SU-DHL-6 (cell line): ENCODE results near the gene PRDX3.

Experiments used
- H2AFZ ChIP-seq: fragments of 200-600 bp; sonication (generic); 2 replicates; pipeline ENCODE4 v1.6.1; 2014; ENCODE audit warnings: low read depth, mild to moderate bottlenecking, moderate library complexity, mixed read lengths, antibody characterized with exemption, low read length; ENCODE audit not compliant: severe bottlenecking
- H3F3A ChIP-seq: fragments of 200-600 bp; shearing (Covaris generic); 2 replicates; pipeline ENCODE4 v1.6.0; 2016; ENCODE audit warnings: antibody characterized with exemption, mild to moderate bottlenecking; ENCODE audit not compliant: insufficient read depth
- H3K27ac ChIP-seq: fragments of 200-600 bp; sonication (generic); 2 replicates; pipeline ENCODE4 v1.5.1; 2016; ENCODE audit warnings: low read depth, mild to moderate bottlenecking, low read length, moderate library complexity, mixed read lengths
- H3K27me3 ChIP-seq: fragments of 200-600 bp; sonication (generic), shearing (Covaris generic); 2 replicates; pipeline ENCODE4 v1.6.0; 2014; ENCODE audit warnings: mild to moderate bottlenecking, low read length
- H3K36me3 ChIP-seq: fragments of 200-600 bp; sonication (generic); 2 replicates; pipeline ENCODE4 v1.6.1; 2014; ENCODE audit warnings: mild to moderate bottlenecking, low read length, mixed read lengths
- H3K4me2 ChIP-seq: fragments of 300-600, 200-600 bp; shearing (Covaris generic), sonication (generic); 2 replicates; pipeline ENCODE4 v1.6.0; 2014; ENCODE audit warnings: low read length, low read depth, mild to moderate bottlenecking; ENCODE audit not compliant: poor library complexity, severe bottlenecking
- H3K4me3 ChIP-seq: fragments of 200-600 bp; sonication (generic); 2 replicates; pipeline ENCODE4 v1.5.1; 2014; ENCODE audit warnings: antibody characterized with exemption, low read length, mild to moderate bottlenecking, mixed read lengths; ENCODE audit not compliant: insufficient read depth, poor library complexity, severe bottlenecking
- H3K79me2 ChIP-seq: fragments of 200-600 bp; sonication (generic); 2 replicates; pipeline ENCODE4 v1.6.1; 2014; ENCODE audit warnings: mild to moderate bottlenecking, low read length, moderate library complexity; ENCODE audit not compliant: insufficient read depth
- H3K9ac ChIP-seq: fragments of 200-600 bp; sonication (generic); 2 replicates; pipeline ENCODE4 v1.7.0; 2014; ENCODE audit warnings: mild to moderate bottlenecking, low read length
- H3K9me2 ChIP-seq: fragments of 200-600 bp; sonication (generic); replicated peaks from 2 replicates; pipeline ENCODE4 v1.6.1; 2014; ENCODE audit warnings: low read length; ENCODE audit not compliant: insufficient read depth
- H3K9me3 ChIP-seq: fragments of 200-600 bp; sonication (generic); 2 replicates; pipeline ENCODE4 v1.6.1; 2014; ENCODE audit warnings: low read length, mixed read lengths; ENCODE audit not compliant: insufficient read depth
- H4K20me1 ChIP-seq: fragments of 200-600 bp; sonication (generic); 2 replicates; pipeline ENCODE4 v1.6.1; 2014; ENCODE audit warnings: low read depth, mild to moderate bottlenecking, antibody characterized with exemption, low read length, moderate library complexity, mixed read lengths
- CTCF ChIP-seq: fragments of 200-600 bp; sonication (generic); IDR thresholded peaks from one replicate; pipeline ENCODE4 v1.5.1; 2017; ENCODE audit warnings: antibody characterized with exemption, mild to moderate bottlenecking, low read length, moderate library complexity; ENCODE audit not compliant: insufficient read depth, poor library complexity, severe bottlenecking
- EZH2phosphoT487 ChIP-seq: fragments of 200-600 bp; sonication (generic), shearing (Covaris generic); conservative IDR thresholded peaks from 2 replicates; pipeline ENCODE4 v1.6.1; 2018; ENCODE audit warnings: mild to moderate bottlenecking, antibody characterized with exemption, low read length, moderate library complexity, mixed read lengths

Gene PRDX3

DNA sequence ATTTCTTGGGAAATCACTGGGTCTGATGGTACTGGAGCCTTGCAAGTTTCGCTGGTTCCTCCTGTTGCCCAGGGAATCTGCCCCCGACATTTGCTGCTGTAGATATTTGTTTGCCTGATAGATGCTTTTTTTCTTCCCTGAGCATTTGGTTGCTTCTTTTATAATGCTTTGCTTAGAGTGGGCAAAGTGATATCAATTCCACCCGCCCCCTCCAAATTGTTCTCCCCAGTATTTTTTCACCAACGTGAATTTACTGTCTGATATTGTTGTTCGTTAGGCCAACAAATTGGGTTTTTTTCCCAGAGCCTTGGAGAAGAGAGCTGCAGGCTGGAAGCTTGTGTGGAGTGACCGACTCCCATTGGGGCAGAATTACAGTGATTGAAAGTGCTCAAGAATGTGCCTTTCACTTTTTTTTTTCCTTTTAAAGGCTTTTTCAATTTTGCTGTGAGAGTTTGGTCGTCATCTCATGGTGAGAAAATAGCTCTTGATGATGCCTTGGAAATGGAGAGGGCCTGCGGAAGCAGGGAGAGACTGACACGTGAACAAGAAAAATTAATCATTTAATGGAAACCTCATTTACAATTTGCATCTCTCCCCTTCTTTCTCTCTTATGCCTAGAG, 31.2 kb upstream of the PRDX3 start:
- Histone ChIP-seq H3F3A (0 out of 2 replicates have a peak, but pooled peaks cover 3% of the 10 kb centered on the region), H3K79me2 (no peaks in the 10 kb centered on the region), H3K9ac (no peak overlapping the region), H3K27me3 (no peaks in the 10 kb centered on the region), H3K9me3 (no peaks in the 10 kb centered on the region), H3K36me3 (no peaks in the 10 kb centered on the region), H3K9me2 (no peaks in the 10 kb centered on the region), H3K4me3 (no peak overlapping the region), H4K20me1 (no peaks in the 10 kb centered on the region), H3K27ac (no peak overlapping the region), H2AFZ (no peak overlapping the region), H3K4me2 (peak overlapping the region; percentile 67)
- TF ChIP-seq CTCF: no peak
- no peak for TF ChIP-seq EZH2phosphoT487

DNA sequence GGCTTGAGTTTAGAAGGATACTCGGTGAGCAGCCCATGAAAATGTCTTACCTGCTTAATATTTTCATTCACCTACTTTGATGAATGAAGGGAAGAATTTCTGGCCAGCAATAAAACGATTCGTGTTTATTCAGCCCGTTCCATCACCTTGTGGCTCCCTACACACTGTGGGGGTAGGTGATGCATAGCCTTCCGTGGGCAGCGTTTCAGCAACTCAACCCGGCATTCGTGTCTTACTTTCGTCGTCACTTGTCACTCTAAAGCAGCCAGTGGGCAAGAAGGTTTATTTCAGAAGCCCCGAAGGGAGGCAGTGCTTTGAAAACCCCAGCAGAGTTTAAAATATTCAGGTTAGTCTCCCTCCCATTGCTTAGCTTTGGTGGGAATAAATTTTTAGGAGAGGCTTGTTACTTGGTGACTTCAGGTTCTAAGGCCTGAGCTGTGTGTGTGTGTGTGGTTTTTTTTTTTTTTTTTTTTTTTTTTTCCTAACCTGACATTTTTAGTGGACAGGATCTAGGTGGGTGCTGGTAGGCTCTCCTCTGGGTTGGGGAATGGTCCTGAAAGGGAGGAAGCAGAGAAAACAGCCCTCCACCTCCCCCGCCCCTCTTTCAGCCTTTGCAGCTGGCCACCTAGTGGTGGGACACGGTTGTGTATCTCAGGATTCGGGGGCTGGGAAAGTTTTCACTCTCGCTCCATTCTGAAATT, 30.6 kb upstream of the PRDX3 start:
- Histone ChIP-seq H3K9me3 (no peaks in the 10 kb centered on the region), H3K4me2 (peak overlapping the region; percentile 67), H3K9me2 (no peaks in the 10 kb centered on the region), H3K27me3 (no peaks in the 10 kb centered on the region), H3K9ac (0 out of 2 replicates have a peak overlapping the region, but pooled peaks have one; percentile 52), H3K36me3 (no peaks in the 10 kb centered on the region), H3K27ac (no peak overlapping the region), H3K79me2 (no peaks in the 10 kb centered on the region), H3K4me3 (no peak overlapping the region), H4K20me1 (no peaks in the 10 kb centered on the region), H3F3A (0 out of 2 replicates have a peak, but pooled peaks cover 3% of the 10 kb centered on the region), H2AFZ (no peak overlapping the region)
- TF ChIP-seq EZH2phosphoT487 (no peak), CTCF (peak; percentile 76)

- Histone ChIP-seq H3K79me2 (no peaks in the 10 kb centered on the region), H3K27ac (no peak overlapping the region), H2AFZ (no peak overlapping the region), H3K9ac (peak overlapping the region; percentile 52), H3K27me3 (no peaks in the 10 kb centered on the region), H3K4me3 (peak overlapping the region; percentile 62), H3K9me3 (no peaks in the 10 kb centered on the region), H3K9me2 (no peaks in the 10 kb centered on the region), H3F3A (0 out of 2 replicates have a peak, but pooled peaks cover 3% of the 10 kb centered on the region), H4K20me1 (no peaks in the 10 kb centered on the region), H3K4me2 (peak overlapping the region; percentile 67), H3K36me3 (no peaks in the 10 kb centered on the region)
- no peak for TF ChIP-seq CTCF
- TF ChIP-seq EZH2phosphoT487: no peak
These were observed 29.9 kb upstream of the PRDX3 start for GRCh38 chr10:119208553-119208940.
